Measurements from ENCODE around the gene THSD4. TPM values are rescaled to one million over a fixed set of nuclear protein-coding genes. Genes with fewer than 3 reads are reported as not detected.

Gene THSD4
- total and polyA plus RNA-seq, 9 of the 15 experiments (the other 6 are each of a cell fraction or from before 2014, with no cell fraction given): 0.04 TPM; not detected in 5

DNA sequence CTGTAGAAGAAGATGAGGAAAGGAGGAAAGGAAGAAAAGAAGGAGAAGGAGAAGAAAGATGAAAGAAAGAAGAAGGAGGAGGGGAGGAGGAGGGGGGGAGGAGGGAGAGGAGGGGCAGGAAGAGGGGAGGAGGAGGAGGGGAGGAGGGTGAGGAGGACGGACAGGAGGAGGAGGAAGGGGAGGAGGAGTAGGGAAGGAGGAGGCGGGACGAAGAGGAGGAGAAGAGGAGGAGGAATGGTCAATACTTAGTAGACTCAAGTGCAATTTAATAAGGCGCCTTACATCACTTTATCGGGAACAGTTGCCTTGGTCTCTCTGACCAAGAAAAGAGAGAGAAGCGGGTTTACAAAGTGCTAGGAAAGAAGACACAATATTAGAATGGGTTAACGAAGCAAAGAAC lies 671.4 kb downstream of the THSD4 start:
- no TSS peak for BruUV-seq (replicated peaks)
- Histone ChIP-seq H3K9ac (ENCODE audit: insufficient read depth in 1 of 2, low read depth in 2 of 2, low read length in 2 of 2) (no peak overlapping the region), H3K9me3 (replicated peaks; ENCODE audit: control insufficient read depth, insufficient read depth, low read depth, low read length) (no peaks in the 10 kb centered on the region), H2AFZ (ENCODE audit: low read depth, low read length) (no peak overlapping the region), H3K9me1 (ENCODE audit: control insufficient read depth, insufficient read depth, low read length) (no peaks in the 10 kb centered on the region), H3K4me2 (ENCODE audit: insufficient read depth, low read length) (no peak overlapping the region), H3K36me3 (ENCODE audit: control insufficient read depth, insufficient read depth, low read length) (no peaks in the 10 kb centered on the region), H3K4me1 (replicated peaks in 1 of 2; ENCODE audit: control insufficient read depth in 2 of 2, insufficient read depth in 2 of 2, low read length in 2 of 2) (no peaks in the 10 kb centered on the region), H3K79me2 (ENCODE audit: control insufficient read depth, insufficient read depth, low read length) (no peaks in the 10 kb centered on the region), H3K27ac (ENCODE audit: extremely low read depth, low read depth, low read length) (no peak overlapping the region), H3K27me3 (ENCODE audit: control insufficient read depth in 2 of 2, insufficient read depth in 2 of 2, low read length in 2 of 2) (peaks cover 34 to 51% of the 10 kb centered on the region in 2 experiments), H3K4me3 (no peak overlapping the region), H4K20me1 (replicated peaks; ENCODE audit: control insufficient read depth, insufficient read depth, low read length) (no peaks in the 10 kb centered on the region; the same call in 1 of the 2 replicates)
- in situ Hi-C loops (cut with MboI) (no loop called here), intact Hi-C loops (cut with micrococcal nuclease) (no loop called here)
- CTCF ChIA-PET (ENCODE audit: low intra/inter-chr PET ratio): interaction anchor here (3.1 kb wide), 1 partner anchor 369 kb away, joined by 17 read pairs; no protein-coding TSS in a partner anchor
- 0% methylated on average over 4 of the region's 7 CpGs for WGBS (ENCODE audit: insufficient coverage, low coverage, missing lambda C conversion rate)
- DNase-seq (ENCODE audit: extremely low read depth in 1 of 4, low spot score in 3 of 4) (no peak), FAIRE-seq (no peak), ATAC-seq (no peak)
- no peak for TF ChIP-seq ZBTB17 (CRISPR knock-in tag; IDR thresholded peaks at IDR 0.05)
- TF ChIP-seq ZNF263 (CRISPR knock-in tag; IDR thresholded peaks at IDR 0.05; ENCODE audit: borderline replicate concordance): peak; percentile 86
- POLR2A ChIA-PET: no interaction called here

DNA sequence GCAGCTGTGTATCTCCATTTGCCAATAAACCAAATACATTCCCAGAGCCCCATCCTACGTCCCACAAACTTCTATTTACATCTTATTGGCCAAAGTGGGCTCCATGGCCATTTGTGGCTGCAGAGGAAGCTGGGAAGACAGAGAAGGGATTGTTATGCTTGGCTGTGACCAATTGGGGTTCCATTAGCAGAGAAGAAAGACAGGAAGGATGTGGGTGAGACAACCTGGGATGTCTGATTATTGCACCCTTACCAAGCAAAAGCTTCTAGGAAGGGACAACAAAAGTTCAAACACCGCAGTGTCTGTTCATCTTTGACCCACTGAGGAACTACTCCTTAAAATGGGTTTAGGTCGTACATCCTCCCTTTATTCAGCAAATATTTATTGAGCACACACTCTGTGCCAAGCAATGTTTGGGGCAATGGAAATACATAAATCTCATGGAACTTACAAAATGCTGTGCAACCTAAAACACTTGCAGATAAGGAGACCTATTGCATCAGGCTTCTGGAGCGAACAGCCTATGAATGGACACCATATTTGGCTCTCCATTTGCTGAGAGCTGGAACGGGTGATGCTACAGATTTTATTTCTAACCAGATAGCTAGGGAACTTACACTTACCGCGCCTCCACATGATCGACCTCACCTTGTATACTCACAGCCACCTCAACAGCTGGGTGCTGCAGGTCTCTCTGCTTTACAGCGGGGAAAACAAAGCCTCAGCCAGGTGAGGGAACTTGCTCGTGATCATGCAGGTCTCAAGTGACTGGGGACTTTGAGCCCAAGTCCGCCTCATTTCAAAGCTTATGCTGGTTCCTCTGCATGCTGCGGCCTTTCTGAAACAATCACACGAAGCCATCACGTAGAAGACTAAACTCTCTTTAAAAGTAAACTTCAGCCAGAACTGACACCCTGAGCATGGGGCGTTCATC lies 673.6 kb downstream of the THSD4 start:
- Histone ChIP-seq H3K9me1 (ENCODE audit: control insufficient read depth, insufficient read depth, low read length) (no peaks in the 10 kb centered on the region), H4K20me1 (replicated peaks; ENCODE audit: control insufficient read depth, insufficient read depth, low read length) (no peaks in the 10 kb centered on the region), H3K4me1 (replicated peaks in 1 of 2; ENCODE audit: control insufficient read depth in 2 of 2, insufficient read depth in 2 of 2, low read length in 2 of 2) (no peaks in the 10 kb centered on the region), H2AFZ (ENCODE audit: low read depth, low read length) (no peak overlapping the region), H3K79me2 (ENCODE audit: control insufficient read depth, insufficient read depth, low read length) (no peaks in the 10 kb centered on the region), H3K36me3 (ENCODE audit: control insufficient read depth, insufficient read depth, low read length) (no peaks in the 10 kb centered on the region), H3K9ac (ENCODE audit: insufficient read depth in 1 of 2, low read depth in 2 of 2, low read length in 2 of 2) (no peak overlapping the region), H3K4me2 (ENCODE audit: insufficient read depth, low read length) (no peak overlapping the region), H3K27me3 (ENCODE audit: control insufficient read depth in 2 of 2, insufficient read depth in 2 of 2, low read length in 2 of 2) (peaks cover 23 to 38% of the 10 kb centered on the region in 2 experiments), H3K27ac (ENCODE audit: extremely low read depth, low read depth, low read length) (no peak overlapping the region), H3K4me3 (no peak overlapping the region), H3K9me3 (replicated peaks; ENCODE audit: control insufficient read depth, insufficient read depth, low read depth, low read length) (no peaks in the 10 kb centered on the region)
- ATAC-seq: peak; percentile 43
- no peak for FAIRE-seq
- intact Hi-C loops (cut with micrococcal nuclease): no loop called here
- DNase-seq (ENCODE audit: extremely low read depth in 1 of 4, low spot score in 3 of 4): no peak
- BruUV-seq (replicated peaks): no TSS peak
- WGBS (ENCODE audit: insufficient coverage, low coverage, missing lambda C conversion rate): 1% methylated on average over 15 of the region's 15 CpGs
- ChIA-PET CTCF (ENCODE audit: low intra/inter-chr PET ratio) (no interaction called here), POLR2A (no interaction called here)
- in situ Hi-C loops (cut with MboI): no loop called here
- TF ChIP-seq ETS2 (tag; IDR thresholded peaks at IDR 0.05; ENCODE audit: borderline replicate concordance, poor library complexity, severe bottlenecking) (no peak), POLR3G (IDR thresholded peaks at IDR 0.05; ENCODE audit: extremely low read depth, insufficient read length, insufficient replicate concordance) (no peak), BRD9 (IDR thresholded peaks at IDR 0.05; ENCODE audit: low read depth, partially characterized antibody) (no peak), CC2D1A (IDR thresholded peaks at IDR 0.05) (no peak), TCF7L2 (IDR thresholded peaks at IDR 0.05; ENCODE audit: low read depth, low read length) (no peak)
